OCI-LY1 (cell line): ENCODE data around the gene ACAP2.

ENCODE experiments used
- H2AFZ ChIP-seq: fragments of 200-600 bp; sonication (generic), shearing (Covaris generic); 2 replicates; pipeline ENCODE4 v1.6.0; 2014; ENCODE audit warnings: antibody characterized with exemption, mild to moderate bottlenecking, low read length
- H3F3A ChIP-seq: fragments of 200-600 bp; sonication (generic), shearing (Covaris generic); 2 replicates; pipeline ENCODE4 v1.6.0; 2014; ENCODE audit warnings: mild to moderate bottlenecking, antibody characterized with exemption, low read length, moderate library complexity; ENCODE audit not compliant: insufficient read depth
- H3K27ac ChIP-seq: fragments of 200-600 bp; sonication (generic); 2 replicates; pipeline ENCODE4 v1.5.1; 2014; ENCODE audit warnings: low read length, mixed run types, mild to moderate bottlenecking, low read depth; ENCODE audit not compliant: poor library complexity, severe bottlenecking
- H3K27me3 ChIP-seq: fragments of 200-600 bp; sonication (generic); 2 replicates; pipeline ENCODE4 v1.6.0; 2014; ENCODE audit warnings: antibody characterized with exemption, mild to moderate bottlenecking, low read length, moderate library complexity; ENCODE audit not compliant: insufficient read depth
- H3K36me3 ChIP-seq: fragments of 200-600 bp; sonication (generic); 2 replicates; pipeline ENCODE4 v1.6.1; 2014; ENCODE audit warnings: mild to moderate bottlenecking, antibody characterized with exemption, low read length, moderate library complexity, mixed read lengths; ENCODE audit not compliant: insufficient read depth
- H3K4me1 ChIP-seq: fragments of 200-600 bp; sonication (generic); 2 replicates; pipeline ENCODE4 v1.5.1; 2014; ENCODE audit warnings: mild to moderate bottlenecking, low read length, moderate library complexity; ENCODE audit not compliant: insufficient read depth, severe bottlenecking
- H3K4me2 ChIP-seq: fragments of 200-600 bp; sonication (generic), shearing (Covaris generic); 2 replicates; pipeline ENCODE4 v1.6.1; 2014; ENCODE audit warnings: low read length
- H3K4me3 ChIP-seq: fragments of 200-600 bp; sonication (generic); 2 replicates; pipeline ENCODE4 v1.5.1; 2014; ENCODE audit warnings: low read length, low read depth, mild to moderate bottlenecking, mixed read lengths; ENCODE audit not compliant: poor library complexity, severe bottlenecking
- H3K79me2 ChIP-seq: fragments of 200-600 bp; shearing (Covaris generic); 2 replicates; pipeline ENCODE4 v1.6.1; 2016; ENCODE audit warnings: mixed run types, low read length, mixed read lengths; ENCODE audit not compliant: insufficient read depth
- H3K9ac ChIP-seq: fragments of 200-600 bp; sonication (generic), shearing (Covaris generic); 2 replicates; pipeline ENCODE4 v1.6.1; 2014; ENCODE audit warnings: mild to moderate bottlenecking, low read length, mixed read lengths
- H3K9me2 ChIP-seq: fragments of 200-600 bp; sonication (generic), shearing (Covaris generic); 2 replicates; pipeline ENCODE4 v1.6.1; 2014; ENCODE audit warnings: low read depth, mild to moderate bottlenecking, low read length, mixed read lengths
- H3K9me3 ChIP-seq: fragments of 200-600 bp; shearing (Covaris generic); 2 replicates; pipeline ENCODE4 v1.6.1; 2014; ENCODE audit warnings: low read length, mixed read lengths
- H4K20me1 ChIP-seq: fragments of 200-600 bp; sonication (generic), shearing (Covaris generic); 2 replicates; pipeline ENCODE4 v1.6.0; 2016; ENCODE audit warnings: mild to moderate bottlenecking, low read length; ENCODE audit not compliant: insufficient read depth
- CTCF ChIP-seq: fragments of 200-600 bp; sonication (generic), shearing (Covaris generic); IDR thresholded peaks from 2 replicates; pipeline ENCODE4 v1.5.1; 2017; ENCODE audit warnings: mild to moderate bottlenecking, antibody characterized with exemption, low read length, moderate library complexity, mixed read lengths
- EZH2 ChIP-seq: fragments of 200-600 bp; sonication (generic), shearing (Covaris generic); IDR thresholded peaks from 2 replicates; pipeline ENCODE4 v1.8.0; 2017; ENCODE audit warnings: borderline replicate concordance, mixed run types, mild to moderate bottlenecking, antibody characterized with exemption, low read length, moderate library complexity, mixed read lengths

Gene ACAP2

GRCh38 chr3:195306369-195306768 lies 136.5 kb downstream of the ACAP2 start:
- H4K20me1 ChIP-seq, result no peaks in the 10 kb centered on the region
- no peaks in the 10 kb centered on the region for H3K9me3 ChIP-seq
- no peak overlapping the region for H3K4me3 ChIP-seq
- no peak overlapping the region for H3K27ac ChIP-seq
- H3K36me3 ChIP-seq, result peaks cover 48% of the 10 kb centered on the region
- TF ChIP-seq EZH2 (no peak), CTCF (no peak)
- no peaks in the 10 kb centered on the region for H3K27me3 ChIP-seq
- no peaks in the 10 kb centered on the region for H3K9me2 ChIP-seq
- H3K79me2 ChIP-seq, result no peaks in the 10 kb centered on the region
- no peak overlapping the region for H2AFZ ChIP-seq
- H3K4me2 ChIP-seq, result no peak overlapping the region
- H3F3A ChIP-seq, result no peaks in the 10 kb centered on the region
- no peak overlapping the region for H3K9ac ChIP-seq
- no peaks in the 10 kb centered on the region for H3K4me1 ChIP-seq

- no peak overlapping the region for H3K27ac ChIP-seq
- no peaks in the 10 kb centered on the region for H3F3A ChIP-seq
- H3K79me2 ChIP-seq, result no peaks in the 10 kb centered on the region
- TF ChIP-seq EZH2, result no peak
- no peak for TF ChIP-seq CTCF
- H4K20me1 ChIP-seq, result no peaks in the 10 kb centered on the region
- no peak overlapping the region for H3K9ac ChIP-seq
- H3K27me3 ChIP-seq, result no peaks in the 10 kb centered on the region
- peaks cover 72% of the 10 kb centered on the region for H3K36me3 ChIP-seq
- H3K4me2 ChIP-seq, result no peak overlapping the region
- no peak overlapping the region for H2AFZ ChIP-seq
- H3K9me3 ChIP-seq, result no peaks in the 10 kb centered on the region
- H3K9me2 ChIP-seq, result no peaks in the 10 kb centered on the region
- no peaks in the 10 kb centered on the region for H3K4me1 ChIP-seq
- no peak overlapping the region for H3K4me3 ChIP-seq
Observed at GRCh38 chr3:195302431-195302830, 140.4 kb downstream of the ACAP2 start.

GRCh38 chr3:195297446-195297845 lies 145.4 kb downstream of the ACAP2 start:
- Histone ChIP-seq H3K4me3 (no peak overlapping the region), H3K4me2 (no peak overlapping the region), H3K36me3 (peaks cover 70% of the 10 kb centered on the region), H3F3A (no peaks in the 10 kb centered on the region), H3K9me3 (no peaks in the 10 kb centered on the region), H3K27ac (no peak overlapping the region), H4K20me1 (no peaks in the 10 kb centered on the region), H3K27me3 (no peaks in the 10 kb centered on the region), H3K4me1 (no peaks in the 10 kb centered on the region), H2AFZ (no peak overlapping the region), H3K9ac (no peak overlapping the region), H3K9me2 (no peaks in the 10 kb centered on the region), H3K79me2 (no peaks in the 10 kb centered on the region)
- no peak for TF ChIP-seq CTCF
